K562 (cell line): ENCODE results near the gene GIT2. TPM values are rescaled to one million over a fixed set of nuclear protein-coding genes. Genes with fewer than 3 reads are reported as not detected.

Experiments
- CEBPZ ChIP-seq: fragments of 150-350 bp; IDR thresholded peaks from 2 replicates; pipeline ENCODE4 v1.6.1; 2014; ENCODE audit warnings: low read depth, mild to moderate bottlenecking, low read length, borderline replicate concordance
- FOXM1 ChIP-seq, 2 experiments: fragments of 450-650 bp in 1 of 2; sonication (generic) in 1 of 2; formaldehyde crosslinking in 1 of 2; IDR thresholded peaks; 2 replicates each; pipeline versions ENCODE4 v1.6.1 to v1.9.0; 2017 to 2022; ENCODE audit warnings: low read depth in 2 of 2, mild to moderate bottlenecking in 2 of 2, missing genetic modification reagents in 1 of 2, moderate library complexity in 1 of 2
- GTF2A2 ChIP-seq: IDR thresholded peaks from 2 replicates; pipeline ENCODE4 v1.6.1; 2016; ENCODE audit warnings: mild to moderate bottlenecking, missing genetic modification characterization, missing compliant biosample characterization
- KAT8 ChIP-seq: fragments of 450-650 bp; IDR thresholded peaks from 2 replicates; pipeline ENCODE4 v1.6.1; 2016; ENCODE audit warnings: low read depth, mild to moderate bottlenecking
- KDM5B ChIP-seq: fragments of 200-600 bp; sonication (generic); IDR thresholded peaks from 2 replicates; pipeline ENCODE4 v1.6.1; 2012; ENCODE audit warnings: low read depth, mild to moderate bottlenecking, moderate library complexity, low read length, control low read depth, inconsistent platforms; ENCODE audit not compliant: insufficient replicate concordance
- RBFOX2 ChIP-seq: fragments of 200-400 bp; formaldehyde crosslinking; IDR thresholded peaks from 2 replicates; pipeline ENCODE4 v1.6.1; 2017; ENCODE audit warnings: low read depth, mild to moderate bottlenecking, low read length, moderate library complexity
- ZBTB11 ChIP-seq, 3 experiments: fragments of 200-800 bp in 1 of 3; fragments of 250-450 bp in 1 of 3; fragments of 450-650 bp in 1 of 3; sonication (Bioruptor Pico) in 1 of 3; sonication (Bioruptor generic) in 1 of 3; formaldehyde crosslinking in 1 of 3; IDR thresholded peaks; 2 replicates each; pipeline versions ENCODE4 v1.6.1 to v1.8.0; 2016 to 2022; ENCODE audit warnings: mild to moderate bottlenecking in 2 of 3, missing genetic modification characterization in 2 of 3, missing compliant biosample characterization in 1 of 3, moderate library complexity in 1 of 3
- ZKSCAN1 ChIP-seq: fragments of 150-350 bp; IDR thresholded peaks from 2 replicates; pipeline ENCODE4 v1.6.1; 2016; ENCODE audit warnings: low read depth, low read length
- polyA plus RNA-seq, 8 experiments: library from polyadenylated mRNA; depleted of rRNA in 4 of 8; stranded (reverse) in 5 of 8; unstranded in 3 of 8; fragments of >200 nt; fragmentation: Nextera tagmentation in 2 of 8; fragmentation: Illumina TruSeq in 1 of 8; extraction: Ambion mirVana in 2 of 8; extraction: Trizol in 1 of 8; gene quantifications; 2 replicates each; pipeline versions ENCODE4 v1.2.1 to v1.2.3, GENCODE V29; 2011 to 2014; ENCODE audit warnings: inconsistent platforms in 1 of 8, missing spikeins in 1 of 8
- total RNA-seq, 7 experiments: library from RNA; depleted of rRNA in 6 of 7; stranded (reverse); fragments of >200 nt in 6 of 7; fragmentation: Illumina TruSeq in 2 of 7; extraction: Trizol in 2 of 7; gene quantifications; 2 replicates each; pipeline versions ENCODE4 v1.2.1 to v1.2.3, GENCODE V29; 2011 to 2021; ENCODE audit warnings: low replicate concordance in 1 of 7
- TF ChIP-seq, protein P1 (sequence below): fragments of 250-450 bp; sonication (Bioruptor Pico); IDR thresholded peaks from 2 replicates; pipeline ENCODE4 v1.5.1; 2021; ENCODE audit warnings: mild to moderate bottlenecking
- TF ChIP-seq, protein P2 (sequence below): fragments of 450-650 bp; IDR thresholded peaks from 2 replicates; pipeline ENCODE4 v1.7.1; 2018; ENCODE audit warnings: mild to moderate bottlenecking, low read depth; ENCODE audit not compliant: partially characterized antibody
- TF ChIP-seq, protein P3 (sequence below): fragments of 450-650 bp; formaldehyde crosslinking; IDR thresholded peaks from 2 replicates; pipeline ENCODE4 v1.4.0; 2022; ENCODE audit warnings: missing genetic modification characterization

Gene GIT2
- total and polyA plus RNA-seq, 9 of the 15 experiments (the other 6 are each of a cell fraction or from before 2014, with no cell fraction given), result 4.0 to 30.4 (median 23.5) TPM

DNA sequence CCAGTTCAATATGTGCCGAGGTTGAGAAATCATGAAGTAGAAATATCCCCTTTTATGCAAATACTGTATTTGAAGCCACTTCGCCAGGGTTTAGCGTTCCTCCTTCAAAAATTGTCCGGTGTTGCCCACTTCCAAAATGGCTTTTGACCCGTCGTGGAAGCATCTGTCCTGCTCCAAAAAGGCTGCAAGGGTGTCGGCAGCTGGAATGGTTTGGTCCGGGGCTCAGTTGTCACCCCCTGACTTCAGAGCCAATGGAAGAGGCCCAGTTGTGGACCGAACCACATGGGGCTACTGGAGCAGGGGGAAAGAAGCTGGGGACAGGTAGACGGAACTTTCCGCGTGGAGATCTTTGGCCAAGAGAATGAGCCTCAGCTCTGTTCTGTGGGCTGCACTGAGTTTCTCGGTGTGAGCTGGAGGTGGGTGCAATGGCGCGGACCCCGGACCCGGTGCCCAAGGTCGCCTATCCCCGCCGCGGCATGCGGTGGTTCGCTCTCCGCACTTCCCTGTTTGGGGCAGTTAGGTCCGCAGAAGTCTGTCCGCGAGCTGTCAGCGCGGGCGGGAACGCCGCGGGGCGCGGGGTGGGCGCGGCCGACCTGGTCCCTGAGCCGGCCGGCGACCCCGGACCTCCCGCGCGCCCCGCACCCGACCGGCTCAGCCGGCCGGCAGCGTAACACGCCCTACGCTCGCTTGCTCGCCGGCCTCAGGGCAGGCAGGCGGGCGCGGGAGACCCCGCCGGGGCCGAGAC is 2.9 kb upstream of the GIT2 start, which contains the start of gene ANKRD13A (continued):
- TF ChIP-seq, protein P1, sequence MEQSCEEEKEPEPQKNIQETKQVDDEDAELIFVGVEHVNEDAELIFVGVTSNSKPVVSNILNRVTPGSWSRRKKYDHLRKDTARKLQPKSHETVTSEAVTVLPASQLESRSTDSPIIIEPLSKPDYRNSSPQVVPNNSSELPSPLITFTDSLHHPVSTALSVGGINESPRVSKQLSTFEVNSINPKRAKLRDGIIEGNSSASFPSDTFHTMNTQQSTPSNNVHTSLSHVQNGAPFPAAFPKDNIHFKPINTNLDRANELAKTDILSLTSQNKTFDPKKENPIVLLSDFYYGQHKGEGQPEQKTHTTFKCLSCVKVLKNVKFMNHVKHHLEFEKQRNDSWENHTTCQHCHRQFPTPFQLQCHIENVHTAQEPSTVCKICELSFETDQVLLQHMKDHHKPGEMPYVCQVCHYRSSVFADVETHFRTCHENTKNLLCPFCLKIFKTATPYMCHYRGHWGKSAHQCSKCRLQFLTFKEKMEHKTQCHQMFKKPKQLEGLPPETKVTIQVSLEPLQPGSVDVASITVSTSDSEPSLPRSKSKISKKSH (CRISPR knock-in tag), result no peak
- TF ChIP-seq CEBPZ, result no peak
- peak; percentile 95 for TF ChIP-seq RBFOX2
- TF ChIP-seq, protein P2, sequence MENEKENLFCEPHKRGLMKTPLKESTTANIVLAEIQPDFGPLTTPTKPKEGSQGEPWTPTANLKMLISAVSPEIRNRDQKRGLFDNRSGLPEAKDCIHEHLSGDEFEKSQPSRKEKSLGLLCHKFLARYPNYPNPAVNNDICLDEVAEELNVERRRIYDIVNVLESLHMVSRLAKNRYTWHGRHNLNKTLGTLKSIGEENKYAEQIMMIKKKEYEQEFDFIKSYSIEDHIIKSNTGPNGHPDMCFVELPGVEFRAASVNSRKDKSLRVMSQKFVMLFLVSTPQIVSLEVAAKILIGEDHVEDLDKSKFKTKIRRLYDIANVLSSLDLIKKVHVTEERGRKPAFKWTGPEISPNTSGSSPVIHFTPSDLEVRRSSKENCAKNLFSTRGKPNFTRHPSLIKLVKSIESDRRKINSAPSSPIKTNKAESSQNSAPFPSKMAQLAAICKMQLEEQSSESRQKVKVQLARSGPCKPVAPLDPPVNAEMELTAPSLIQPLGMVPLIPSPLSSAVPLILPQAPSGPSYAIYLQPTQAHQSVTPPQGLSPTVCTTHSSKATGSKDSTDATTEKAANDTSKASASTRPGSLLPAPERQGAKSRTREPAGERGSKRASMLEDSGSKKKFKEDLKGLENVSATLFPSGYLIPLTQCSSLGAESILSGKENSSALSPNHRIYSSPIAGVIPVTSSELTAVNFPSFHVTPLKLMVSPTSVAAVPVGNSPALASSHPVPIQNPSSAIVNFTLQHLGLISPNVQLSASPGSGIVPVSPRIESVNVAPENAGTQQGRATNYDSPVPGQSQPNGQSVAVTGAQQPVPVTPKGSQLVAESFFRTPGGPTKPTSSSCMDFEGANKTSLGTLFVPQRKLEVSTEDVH, result no peak
- TF ChIP-seq KAT8, result no peak
- TF ChIP-seq GTF2A2, result no peak
- TF ChIP-seq FOXM1 (IDR thresholded peaks at IDR 0.05; ENCODE audit: low read depth), result peak; percentile 98
- TF ChIP-seq FOXM1 (CRISPR knock-in tag; IDR thresholded peaks at IDR 0.05; ENCODE audit: low read depth), result no peak
- no peak for TF ChIP-seq ZKSCAN1
- TF ChIP-seq ZBTB11 (CRISPR knock-in tag; IDR thresholded peaks at IDR 0.05), result peak in 2 of 3 experiments; percentile 6 to 88; a peak in 2 of 6 replicates
- TF ChIP-seq, protein P3, sequence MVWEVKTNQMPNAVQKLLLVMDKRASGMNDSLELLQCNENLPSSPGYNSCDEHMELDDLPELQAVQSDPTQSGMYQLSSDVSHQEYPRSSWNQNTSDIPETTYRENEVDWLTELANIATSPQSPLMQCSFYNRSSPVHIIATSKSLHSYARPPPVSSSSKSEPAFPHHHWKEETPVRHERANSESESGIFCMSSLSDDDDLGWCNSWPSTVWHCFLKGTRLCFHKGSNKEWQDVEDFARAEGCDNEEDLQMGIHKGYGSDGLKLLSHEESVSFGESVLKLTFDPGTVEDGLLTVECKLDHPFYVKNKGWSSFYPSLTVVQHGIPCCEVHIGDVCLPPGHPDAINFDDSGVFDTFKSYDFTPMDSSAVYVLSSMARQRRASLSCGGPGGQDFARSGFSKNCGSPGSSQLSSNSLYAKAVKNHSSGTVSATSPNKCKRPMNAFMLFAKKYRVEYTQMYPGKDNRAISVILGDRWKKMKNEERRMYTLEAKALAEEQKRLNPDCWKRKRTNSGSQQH (CRISPR knock-in tag), result peak; percentile 82
- peak; percentile 94 for TF ChIP-seq KDM5B
